Astrocyte of the spinal cord (primary cell): Measurements from ENCODE around the gene PMM2.

Experiments
- DNase-seq: peaks from one replicate; pipeline ENCODE4 v3.0.0; 2011; ENCODE audit warnings: low read depth, low spot score
- H3K4me3 ChIP-seq: 2 replicates; pipeline ENCODE4 v1.5.1; 2011; ENCODE audit warnings: low read depth, mild to moderate bottlenecking, low read length, moderate library complexity
- in situ Hi-C: cut with HindIII; loops from 2 replicates; pipeline ENCODE4 v1.10.0; 2017; ENCODE audit warnings: low sequenced_read_pairs
- TF ChIP-seq, protein P1 (sequence below): IDR thresholded peaks from 2 replicates; pipeline ENCODE4 v1.5.1; 2012; ENCODE audit warnings: low read depth, mild to moderate bottlenecking, low read length, inconsistent platforms

PMM2 gene

DNA sequence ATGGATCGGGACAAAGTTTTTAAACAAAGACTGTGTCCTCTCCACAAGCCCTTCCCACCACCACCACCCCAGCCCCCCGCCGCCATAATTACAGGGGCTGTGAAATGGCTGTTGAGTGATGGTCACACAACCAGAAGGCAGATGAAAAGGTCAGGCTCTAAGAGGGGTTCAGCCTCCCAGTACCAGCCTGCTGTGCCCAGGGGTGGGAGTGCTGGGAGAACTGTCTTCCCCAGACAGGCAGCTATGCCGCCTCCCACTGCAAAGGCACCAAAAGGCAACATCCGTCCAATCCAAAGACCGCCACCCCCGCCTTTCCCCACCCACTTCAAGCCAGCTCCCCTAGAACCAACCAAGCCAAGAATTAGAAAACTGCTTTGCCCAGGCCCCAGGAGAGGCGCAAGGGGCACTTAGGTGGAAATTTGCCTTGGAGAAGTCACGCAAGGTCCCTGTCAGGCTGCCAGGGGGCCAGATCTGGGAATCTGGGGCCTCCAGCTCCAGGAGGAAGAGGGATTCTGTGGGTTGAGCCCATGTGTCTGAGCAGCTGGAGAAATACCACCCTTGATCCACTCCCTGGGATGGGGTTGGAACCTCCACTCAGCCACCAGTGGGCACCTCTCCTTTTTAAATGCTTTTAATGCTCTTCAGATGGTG is 56.8 kb downstream of the PMM2 start:
- DNase-seq, result no peak
- TF ChIP-seq, protein P1, sequence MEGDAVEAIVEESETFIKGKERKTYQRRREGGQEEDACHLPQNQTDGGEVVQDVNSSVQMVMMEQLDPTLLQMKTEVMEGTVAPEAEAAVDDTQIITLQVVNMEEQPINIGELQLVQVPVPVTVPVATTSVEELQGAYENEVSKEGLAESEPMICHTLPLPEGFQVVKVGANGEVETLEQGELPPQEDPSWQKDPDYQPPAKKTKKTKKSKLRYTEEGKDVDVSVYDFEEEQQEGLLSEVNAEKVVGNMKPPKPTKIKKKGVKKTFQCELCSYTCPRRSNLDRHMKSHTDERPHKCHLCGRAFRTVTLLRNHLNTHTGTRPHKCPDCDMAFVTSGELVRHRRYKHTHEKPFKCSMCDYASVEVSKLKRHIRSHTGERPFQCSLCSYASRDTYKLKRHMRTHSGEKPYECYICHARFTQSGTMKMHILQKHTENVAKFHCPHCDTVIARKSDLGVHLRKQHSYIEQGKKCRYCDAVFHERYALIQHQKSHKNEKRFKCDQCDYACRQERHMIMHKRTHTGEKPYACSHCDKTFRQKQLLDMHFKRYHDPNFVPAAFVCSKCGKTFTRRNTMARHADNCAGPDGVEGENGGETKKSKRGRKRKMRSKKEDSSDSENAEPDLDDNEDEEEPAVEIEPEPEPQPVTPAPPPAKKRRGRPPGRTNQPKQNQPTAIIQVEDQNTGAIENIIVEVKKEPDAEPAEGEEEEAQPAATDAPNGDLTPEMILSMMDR, result no peak
- no peak overlapping the region for H3K4me3 ChIP-seq
- in situ Hi-C loops, result no loop called here

DNA sequence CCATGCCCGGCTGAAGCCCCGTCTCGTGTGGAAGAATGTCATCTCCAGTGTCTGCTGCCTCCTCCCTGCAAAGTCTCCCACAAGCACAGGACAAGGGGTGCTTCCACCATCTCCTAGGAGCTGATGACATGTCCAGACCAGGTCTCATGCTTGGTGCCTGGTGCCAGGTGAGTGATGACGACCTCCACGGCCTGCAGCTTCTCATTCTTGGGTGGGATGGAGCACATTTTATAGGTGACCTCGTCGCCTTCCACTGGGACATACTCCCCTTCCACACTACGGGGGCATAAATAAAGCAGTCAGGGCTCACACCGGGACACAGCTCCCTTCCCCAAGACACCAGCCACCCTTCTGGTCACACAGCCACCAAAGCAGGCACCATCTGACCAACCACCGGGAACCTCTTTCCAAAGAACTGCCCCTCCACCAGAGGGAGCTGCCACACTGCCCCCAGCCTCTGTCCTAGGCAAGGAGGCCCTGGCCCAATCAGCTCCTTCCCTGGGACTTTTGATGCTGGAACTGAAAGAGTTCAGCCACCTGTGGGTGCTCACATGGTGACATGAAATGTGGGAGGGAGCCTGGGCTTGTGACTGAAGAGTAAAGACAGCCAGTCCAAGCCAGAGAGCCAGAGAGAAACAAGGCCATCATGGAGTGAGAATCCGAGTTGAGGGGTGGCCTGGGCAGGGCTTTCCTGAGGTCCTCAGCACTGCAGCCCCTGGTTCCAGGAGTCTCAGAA is 57.6 kb downstream of the PMM2 start:
- no peak overlapping the region for H3K4me3 ChIP-seq
- in situ Hi-C loops, result no loop called here
- DNase-seq, result no peak
- TF ChIP-seq, protein P1, result peak; percentile 5

DNA sequence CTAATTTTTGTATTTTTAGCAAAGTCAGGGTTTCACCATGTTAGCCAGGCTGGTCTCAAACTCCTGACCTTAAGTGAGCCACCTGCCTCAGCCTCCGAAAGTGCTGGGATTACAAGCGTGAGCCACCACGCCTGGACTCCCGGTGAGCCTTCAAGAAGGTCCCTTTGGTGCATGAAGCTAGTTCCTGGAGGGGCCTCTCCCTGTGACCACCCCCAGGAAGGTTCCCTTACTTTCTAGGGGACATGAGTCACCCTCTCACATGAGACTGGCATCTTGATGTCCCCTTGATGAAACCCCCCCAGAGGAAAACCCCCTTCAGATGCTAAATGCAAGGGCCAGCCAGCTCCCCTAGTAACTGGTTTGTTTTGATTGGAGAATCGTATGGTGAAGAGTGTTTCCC is 58.3 kb downstream of the PMM2 start:
- no peak for DNase-seq
- TF ChIP-seq, protein P1, result no peak
- H3K4me3 ChIP-seq, result no peak overlapping the region
- in situ Hi-C loops, result no loop called here

DNA sequence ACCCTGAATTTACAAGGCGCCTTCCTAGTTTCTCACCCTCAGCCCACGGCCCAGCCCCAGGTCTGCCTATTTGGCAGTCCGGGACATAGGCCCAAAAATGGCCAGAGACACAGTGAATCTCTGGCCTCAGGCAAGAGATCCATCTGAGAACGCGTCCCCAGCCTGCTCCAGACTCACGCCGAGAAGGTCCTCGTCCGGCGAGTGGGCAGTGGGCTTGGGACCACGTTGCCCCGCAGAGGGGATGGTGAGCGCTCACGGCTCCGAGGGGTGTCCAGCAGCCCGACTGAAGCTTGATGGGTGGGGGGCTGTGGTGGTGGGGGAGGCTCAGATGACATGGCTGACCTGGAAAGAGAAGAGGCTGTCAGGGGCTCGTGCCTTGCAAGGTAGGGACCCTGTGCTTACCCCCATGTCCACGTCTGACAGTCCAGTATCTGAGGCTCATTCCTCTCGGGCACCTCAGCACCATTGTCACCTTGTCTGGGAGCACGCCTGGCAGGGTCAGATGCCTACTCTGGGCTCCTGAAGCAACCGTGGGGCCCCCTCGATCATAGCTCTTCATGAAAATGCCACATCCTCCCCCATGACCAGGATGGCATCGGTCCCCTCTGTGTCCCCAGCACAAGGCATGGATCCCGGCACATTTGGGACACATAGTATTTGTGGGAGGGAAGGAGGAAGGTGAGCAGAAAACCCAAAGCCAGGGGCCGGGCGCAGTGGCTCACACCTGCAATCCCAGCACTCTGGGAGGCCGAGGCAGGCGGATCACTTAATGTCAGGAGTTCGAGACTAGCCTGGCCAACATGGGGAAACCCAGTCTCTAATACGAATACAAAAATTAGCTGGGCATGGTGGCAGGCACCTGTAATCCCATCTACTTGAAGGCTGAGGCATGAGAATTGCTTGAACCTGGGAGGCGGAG is 61.6 kb downstream of the PMM2 start:
- TF ChIP-seq, protein P1, result no peak
- no peak overlapping the region for H3K4me3 ChIP-seq
- no peak for DNase-seq
- in situ Hi-C loops, result no loop called here

DNA sequence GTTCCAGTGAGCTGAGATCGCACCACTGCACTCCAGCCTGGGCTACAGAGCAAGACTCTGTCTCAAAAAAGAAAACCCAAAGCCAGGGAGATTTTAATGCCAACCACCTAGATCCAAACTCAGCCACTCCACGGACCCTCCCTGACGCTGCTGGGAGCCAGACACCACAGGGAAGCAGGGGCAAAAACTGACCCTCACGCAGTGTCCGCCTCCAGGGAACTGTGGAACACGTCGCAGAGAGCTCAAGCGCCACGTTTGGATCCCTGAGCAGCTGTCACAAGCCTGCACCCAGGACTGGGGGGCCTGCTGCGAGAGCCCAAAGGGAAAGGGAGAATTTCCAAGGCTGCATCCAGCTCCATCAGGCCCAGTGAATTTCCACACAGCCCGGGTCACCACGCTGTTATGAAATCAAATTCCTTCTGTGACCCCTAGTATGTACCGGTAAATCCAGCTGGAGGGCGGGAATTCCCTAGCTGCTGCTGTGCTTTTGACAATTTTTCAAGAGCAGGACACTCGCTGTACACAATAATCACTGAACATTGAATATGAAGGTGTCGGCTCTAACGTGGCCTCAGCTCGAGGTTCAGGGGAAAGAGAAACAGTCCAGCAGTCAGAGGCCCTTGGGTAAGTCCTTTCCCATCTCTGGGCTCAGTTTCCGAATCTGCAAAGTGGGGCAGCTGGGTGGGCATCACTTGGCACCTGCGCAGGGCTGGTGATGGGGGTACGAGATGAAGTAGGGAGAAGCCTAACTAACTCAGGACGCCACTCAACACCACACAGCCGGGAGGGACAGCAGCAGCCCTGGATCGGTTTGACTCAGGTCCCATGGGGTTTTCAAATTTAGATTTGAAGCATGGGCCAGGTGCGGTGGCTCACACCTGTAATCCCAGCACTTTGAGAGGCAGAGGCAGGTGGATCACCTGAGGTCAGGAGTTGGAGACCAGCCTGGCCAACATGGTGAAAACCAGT is 62.6 kb downstream of the PMM2 start:
- in situ Hi-C loops, result no loop called here
- peak; percentile 40 for DNase-seq
- TF ChIP-seq, protein P1, result no peak
- H3K4me3 ChIP-seq, result no peak overlapping the region
